Measurements from ENCODE around the gene KLK1.

The KLK1 gene

DNA sequence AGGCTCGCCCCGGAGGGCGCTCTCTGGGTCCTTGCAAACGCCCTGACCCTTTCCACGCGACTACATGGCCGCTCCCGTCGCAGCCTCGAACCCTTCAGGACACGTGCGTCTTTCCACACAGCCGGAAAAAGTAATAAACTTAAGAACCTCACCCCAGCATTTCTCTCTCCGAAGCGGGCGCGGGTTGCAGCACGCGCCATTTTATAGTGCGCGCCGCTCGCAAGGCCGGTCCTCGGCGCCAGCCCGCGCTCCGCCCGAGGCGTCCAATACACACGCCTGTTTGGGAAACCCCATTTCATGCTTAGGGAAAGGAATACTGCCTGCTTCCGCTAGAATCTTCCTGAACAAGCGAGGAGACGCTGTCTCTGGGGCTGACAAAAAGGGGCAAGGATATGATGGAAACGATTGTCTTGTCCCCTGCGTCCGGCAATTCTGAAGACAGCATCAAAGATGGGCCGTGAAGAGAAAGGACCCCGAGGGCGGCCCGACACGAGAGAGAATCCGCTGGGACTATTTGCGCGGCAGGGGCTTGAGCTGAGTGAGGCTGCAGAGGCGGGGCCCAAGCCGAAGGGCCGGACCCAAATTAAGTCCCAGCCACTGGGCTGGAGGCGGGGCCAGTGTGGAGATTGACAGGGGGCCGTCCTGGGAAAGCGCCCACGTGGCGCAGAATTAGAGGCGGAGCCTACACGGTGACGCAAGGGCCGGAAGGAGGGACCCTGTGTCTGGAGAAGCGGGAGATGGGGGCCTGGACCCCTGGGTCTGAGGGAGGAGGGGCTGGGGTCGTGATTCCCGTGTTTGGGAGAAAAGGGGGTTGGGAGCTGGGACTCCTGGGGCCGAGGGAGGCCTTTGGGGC is 18.9 kb downstream of the KLK1 start:
- no peak for TF ChIP-seq CTCF (IDR thresholded peaks at IDR 0.05; ENCODE audit: borderline replicate concordance, control extremely low read depth, extremely low read depth, insufficient read depth, missing control alignments)
- DNase-seq (ENCODE audit: low spot score) = peak; percentile 98
- in situ Hi-C loops (cut with MboI; ENCODE audit: low sequenced_read_pairs, unreplicated experiment) = no loop called here

GRCh38 chr19:50803633-50804419 is 19.8 kb downstream of the KLK1 start:
- DNase-seq (ENCODE audit: low spot score) = peak; percentile 63
- TF ChIP-seq CTCF (IDR thresholded peaks at IDR 0.05; ENCODE audit: borderline replicate concordance, control extremely low read depth, extremely low read depth, insufficient read depth, missing control alignments) = no peak
- in situ Hi-C loops (cut with MboI; ENCODE audit: low sequenced_read_pairs, unreplicated experiment) = no loop called here

DNA sequence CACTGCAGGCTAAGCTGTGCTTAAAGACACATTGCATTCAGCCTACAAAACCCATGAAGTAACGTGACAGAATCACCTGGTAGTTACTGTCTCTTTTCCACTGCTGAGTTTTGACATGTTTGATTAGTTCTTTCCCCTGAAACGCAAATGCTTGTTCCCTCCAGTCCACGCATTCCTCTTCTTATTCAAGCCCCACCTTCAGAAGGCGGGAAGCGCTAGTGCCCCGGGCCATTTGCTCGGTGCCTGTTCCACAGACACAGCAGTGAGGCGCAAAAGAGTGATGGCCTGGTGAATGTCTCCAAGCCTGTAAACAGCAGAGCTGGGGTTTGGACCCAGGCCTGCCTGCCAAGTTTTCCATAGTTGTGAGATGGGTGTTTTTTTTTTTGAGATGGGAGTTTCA is 22.5 kb downstream of the KLK1 start:
- in situ Hi-C loops (cut with MboI; ENCODE audit: low sequenced_read_pairs, unreplicated experiment) = no loop called here
- DNase-seq (ENCODE audit: low spot score) = no peak
- no peak for TF ChIP-seq CTCF (IDR thresholded peaks at IDR 0.05; ENCODE audit: borderline replicate concordance, control extremely low read depth, extremely low read depth, insufficient read depth, missing control alignments)

GRCh38 chr19:50799547-50799851 is 24.1 kb downstream of the KLK1 start:
- no peak for TF ChIP-seq CTCF (IDR thresholded peaks at IDR 0.05; ENCODE audit: borderline replicate concordance, control extremely low read depth, extremely low read depth, insufficient read depth, missing control alignments)
- DNase-seq (ENCODE audit: low spot score) = no peak
- in situ Hi-C loops (cut with MboI; ENCODE audit: low sequenced_read_pairs, unreplicated experiment) = loop anchor here (10.0 to 25.0 kb wide), 3 partner anchors 115 to 437 kb away; partner anchors contain the start of genes KLK4 and NAPSA

DNA sequence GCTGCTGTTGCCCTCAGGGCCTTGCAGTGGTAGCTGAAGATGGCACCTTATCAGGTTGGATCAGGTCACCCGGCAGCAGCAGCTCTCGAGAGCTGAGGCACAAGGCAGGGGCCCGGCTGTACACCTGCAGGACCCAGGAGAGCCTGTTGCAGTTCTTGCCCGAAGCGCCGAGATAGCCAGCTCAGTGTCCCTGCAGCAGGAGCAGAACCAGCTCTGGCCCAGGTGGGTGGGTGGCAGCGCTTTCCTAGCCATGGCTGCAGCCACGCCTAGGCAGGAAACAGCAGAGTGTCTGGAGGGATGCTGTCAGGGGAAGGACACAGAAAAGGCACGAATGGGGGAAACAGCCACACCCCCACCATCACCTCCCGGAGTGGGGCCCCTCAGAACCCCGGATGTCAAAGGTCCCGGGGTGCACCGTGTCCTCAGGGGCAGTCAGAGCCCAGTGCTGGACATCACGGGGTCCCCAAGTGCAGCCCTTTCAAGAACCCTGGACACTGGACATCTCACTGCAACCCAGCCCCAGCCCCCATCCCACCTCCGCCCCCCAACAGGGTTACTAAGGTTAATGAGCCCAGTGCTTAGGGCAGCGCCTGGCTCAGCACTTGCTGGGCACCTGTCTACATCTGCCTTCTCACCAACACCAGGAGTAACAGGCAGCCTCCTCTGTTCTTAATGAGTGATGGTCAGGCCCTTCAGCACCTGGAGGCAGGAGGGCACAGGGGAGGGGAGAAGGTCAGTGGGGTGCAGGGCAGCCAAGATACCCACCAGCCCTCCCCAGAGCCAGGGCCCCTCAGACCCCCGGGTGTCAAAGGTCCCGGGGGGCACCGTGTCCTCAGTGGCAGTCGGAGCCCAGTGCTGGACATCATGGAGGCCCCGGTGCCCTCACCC is 24.7 kb downstream of the KLK1 start:
- no peak for TF ChIP-seq CTCF (IDR thresholded peaks at IDR 0.05; ENCODE audit: borderline replicate concordance, control extremely low read depth, extremely low read depth, insufficient read depth, missing control alignments)
- in situ Hi-C loops (cut with MboI; ENCODE audit: low sequenced_read_pairs, unreplicated experiment) = loop anchor here (10.0 to 25.0 kb wide), 3 partner anchors 116 to 437 kb away; partner anchors contain the start of genes KLK4 and NAPSA
- DNase-seq (ENCODE audit: low spot score) = no peak
